Measurements from ENCODE around the gene NCF2. TPM values are rescaled to one million over a fixed set of nuclear protein-coding genes. Genes with fewer than 3 reads are reported as not detected.

The NCF2 gene
- total and polyA plus RNA-seq, 2 donors (not counting 1 experiment from before 2014, with no cell fraction given) = 0.43 to 2.6 TPM

- no peak for DNase-seq (ENCODE audit: low read depth in 2 of 2)
- TF ChIP-seq, protein P1, sequence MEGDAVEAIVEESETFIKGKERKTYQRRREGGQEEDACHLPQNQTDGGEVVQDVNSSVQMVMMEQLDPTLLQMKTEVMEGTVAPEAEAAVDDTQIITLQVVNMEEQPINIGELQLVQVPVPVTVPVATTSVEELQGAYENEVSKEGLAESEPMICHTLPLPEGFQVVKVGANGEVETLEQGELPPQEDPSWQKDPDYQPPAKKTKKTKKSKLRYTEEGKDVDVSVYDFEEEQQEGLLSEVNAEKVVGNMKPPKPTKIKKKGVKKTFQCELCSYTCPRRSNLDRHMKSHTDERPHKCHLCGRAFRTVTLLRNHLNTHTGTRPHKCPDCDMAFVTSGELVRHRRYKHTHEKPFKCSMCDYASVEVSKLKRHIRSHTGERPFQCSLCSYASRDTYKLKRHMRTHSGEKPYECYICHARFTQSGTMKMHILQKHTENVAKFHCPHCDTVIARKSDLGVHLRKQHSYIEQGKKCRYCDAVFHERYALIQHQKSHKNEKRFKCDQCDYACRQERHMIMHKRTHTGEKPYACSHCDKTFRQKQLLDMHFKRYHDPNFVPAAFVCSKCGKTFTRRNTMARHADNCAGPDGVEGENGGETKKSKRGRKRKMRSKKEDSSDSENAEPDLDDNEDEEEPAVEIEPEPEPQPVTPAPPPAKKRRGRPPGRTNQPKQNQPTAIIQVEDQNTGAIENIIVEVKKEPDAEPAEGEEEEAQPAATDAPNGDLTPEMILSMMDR (conservative IDR thresholded peaks at IDR 0.05 in 1 of 2, IDR thresholded peaks at IDR 0.05 in 1 of 2; ENCODE audit: low read depth in 1 of 2, low read length in 2 of 2) = no peak
- TF ChIP-seq EZH2 (IDR thresholded peaks at IDR 0.05; ENCODE audit: low read length, missing control alignments) = no peak
- H3K4me3 ChIP-seq (replicated peaks in 1 of 4; ENCODE audit: control extremely low read depth in 1 of 4, insufficient read depth in 1 of 4, low read depth in 3 of 4, low read length in 4 of 4) = no peak overlapping the region
These were observed 56.6 kb downstream of the NCF2 start for GRCh38 chr1:183533617-183534174.

DNA sequence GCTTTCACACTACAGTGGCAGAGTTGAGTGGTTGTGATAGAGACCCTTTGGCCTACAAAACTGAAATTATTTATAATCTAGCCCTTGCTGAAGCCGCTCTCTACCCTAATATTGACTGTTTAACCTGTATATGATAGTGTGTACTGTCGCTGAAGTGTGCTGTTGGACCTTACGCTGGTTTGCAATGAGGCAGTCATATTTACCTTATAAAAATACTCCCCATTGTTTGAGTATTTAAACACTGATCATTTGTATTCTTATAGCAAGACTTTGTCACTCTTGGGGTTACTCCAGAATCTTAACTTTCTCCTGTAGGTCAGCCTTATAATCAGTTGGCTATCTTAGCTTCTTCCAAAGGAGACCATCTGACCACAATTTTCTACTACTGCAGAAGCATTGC, 61.7 kb downstream of the NCF2 start:
- H3K36me3 ChIP-seq (ENCODE audit: control insufficient read depth, insufficient read depth, low read length) = peaks cover 5% of the 10 kb centered on the region
- H3K9ac ChIP-seq (ENCODE audit: insufficient read depth, low read length) = no peak overlapping the region
- H4K20me1 ChIP-seq (ENCODE audit: control insufficient read depth, extremely low read depth, insufficient read depth, low read length) = no peaks in the 10 kb centered on the region
- TF ChIP-seq, protein P1 (conservative IDR thresholded peaks at IDR 0.05 in 1 of 2, IDR thresholded peaks at IDR 0.05 in 1 of 2; ENCODE audit: low read depth in 1 of 2, low read length in 2 of 2) = no peak
- TF ChIP-seq EZH2 (IDR thresholded peaks at IDR 0.05; ENCODE audit: low read length, missing control alignments) = no peak
- H3K79me2 ChIP-seq (ENCODE audit: control insufficient read depth, insufficient read depth, low read length) = no peaks in the 10 kb centered on the region
- no peak overlapping the region for H2AFZ ChIP-seq (ENCODE audit: low read length)
- no peak for DNase-seq (ENCODE audit: low read depth in 2 of 2)
- no peak overlapping the region for H3K4me3 ChIP-seq (replicated peaks in 1 of 4; ENCODE audit: control extremely low read depth in 1 of 4, insufficient read depth in 1 of 4, low read depth in 3 of 4, low read length in 4 of 4)
- no peaks in the 10 kb centered on the region for H3K4me1 ChIP-seq (ENCODE audit: control insufficient read depth, extremely low read depth, insufficient read depth, low read length)
- H3K27ac ChIP-seq (ENCODE audit: insufficient read depth, low read length) = no peak overlapping the region
- no peak overlapping the region for H3K4me2 ChIP-seq (ENCODE audit: extremely low read depth, insufficient read depth, low read length)
- H3K27me3 ChIP-seq (ENCODE audit: control insufficient read depth, insufficient read depth, low read length) = no peaks in the 10 kb centered on the region
- no peaks in the 10 kb centered on the region for H3K9me3 ChIP-seq (ENCODE audit: control insufficient read depth, insufficient read depth, low read depth, low read length)

More at GRCh38 chr1:183533617-183534174, 56.6 kb downstream of the NCF2 start:
- H3K4me1 ChIP-seq (ENCODE audit: control insufficient read depth, extremely low read depth, insufficient read depth, low read length) = no peaks in the 10 kb centered on the region
- H3K36me3 ChIP-seq (ENCODE audit: control insufficient read depth, insufficient read depth, low read length) = peaks cover 1% of the 10 kb centered on the region
- no peaks in the 10 kb centered on the region for H3K79me2 ChIP-seq (ENCODE audit: control insufficient read depth, insufficient read depth, low read length)
- no peaks in the 10 kb centered on the region for H4K20me1 ChIP-seq (ENCODE audit: control insufficient read depth, extremely low read depth, insufficient read depth, low read length)
- no peaks in the 10 kb centered on the region for H3K27me3 ChIP-seq (ENCODE audit: control insufficient read depth, insufficient read depth, low read length)
- no peaks in the 10 kb centered on the region for H3K9me3 ChIP-seq (ENCODE audit: control insufficient read depth, insufficient read depth, low read depth, low read length)
- no peak overlapping the region for H3K9ac ChIP-seq (ENCODE audit: insufficient read depth, low read length)
- no peak overlapping the region for H2AFZ ChIP-seq (ENCODE audit: low read length)
- no peak overlapping the region for H3K4me2 ChIP-seq (ENCODE audit: extremely low read depth, insufficient read depth, low read length)
- no peak overlapping the region for H3K27ac ChIP-seq (ENCODE audit: insufficient read depth, low read length)

DNA sequence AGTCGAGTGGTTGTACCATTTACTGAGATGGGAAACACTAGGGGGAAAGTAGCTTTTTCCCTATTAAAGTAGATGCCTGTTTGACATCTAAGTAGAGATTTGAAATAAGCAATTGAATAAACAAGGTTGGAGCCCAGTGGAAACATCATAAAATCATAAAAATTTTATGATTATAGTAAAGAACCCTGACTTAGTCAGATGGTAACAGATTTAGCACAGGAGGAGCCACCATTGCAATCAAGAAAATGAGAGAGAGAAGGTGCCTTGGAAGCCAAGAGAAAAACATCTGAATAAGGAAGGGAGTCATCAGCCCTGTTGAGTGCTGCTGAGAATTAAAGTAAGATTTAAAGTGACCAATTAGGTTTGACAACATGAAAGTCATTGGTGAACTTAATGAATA, 68.2 kb downstream of the NCF2 start:
- Histone ChIP-seq H3K9ac (ENCODE audit: insufficient read depth, low read length) (no peak overlapping the region), H3K36me3 (ENCODE audit: control insufficient read depth, insufficient read depth, low read length) (peaks cover 10% of the 10 kb centered on the region), H3K79me2 (ENCODE audit: control insufficient read depth, insufficient read depth, low read length) (no peaks in the 10 kb centered on the region), H3K4me1 (ENCODE audit: control insufficient read depth, extremely low read depth, insufficient read depth, low read length) (no peaks in the 10 kb centered on the region), H3K4me2 (ENCODE audit: extremely low read depth, insufficient read depth, low read length) (no peak overlapping the region), H3K4me3 (replicated peaks in 1 of 4; ENCODE audit: control extremely low read depth in 1 of 4, insufficient read depth in 1 of 4, low read depth in 3 of 4, low read length in 4 of 4) (no peak overlapping the region), H3K9me3 (ENCODE audit: control insufficient read depth, insufficient read depth, low read depth, low read length) (no peaks in the 10 kb centered on the region), H2AFZ (ENCODE audit: low read length) (no peak overlapping the region), H3K27me3 (ENCODE audit: control insufficient read depth, insufficient read depth, low read length) (no peaks in the 10 kb centered on the region), H3K27ac (ENCODE audit: insufficient read depth, low read length) (no peak overlapping the region), H4K20me1 (ENCODE audit: control insufficient read depth, extremely low read depth, insufficient read depth, low read length) (no peaks in the 10 kb centered on the region)
- DNase-seq (ENCODE audit: low read depth in 2 of 2) = no peak
- TF ChIP-seq, protein P1 (conservative IDR thresholded peaks at IDR 0.05 in 1 of 2, IDR thresholded peaks at IDR 0.05 in 1 of 2; ENCODE audit: low read depth in 1 of 2, low read length in 2 of 2) = no peak
- TF ChIP-seq EZH2 (IDR thresholded peaks at IDR 0.05; ENCODE audit: low read length, missing control alignments) = no peak

Measured in fibroblast of lung (primary cell).